ENCODE measurements around the gene ZDHHC9.

- TF ChIP-seq, protein P1, sequence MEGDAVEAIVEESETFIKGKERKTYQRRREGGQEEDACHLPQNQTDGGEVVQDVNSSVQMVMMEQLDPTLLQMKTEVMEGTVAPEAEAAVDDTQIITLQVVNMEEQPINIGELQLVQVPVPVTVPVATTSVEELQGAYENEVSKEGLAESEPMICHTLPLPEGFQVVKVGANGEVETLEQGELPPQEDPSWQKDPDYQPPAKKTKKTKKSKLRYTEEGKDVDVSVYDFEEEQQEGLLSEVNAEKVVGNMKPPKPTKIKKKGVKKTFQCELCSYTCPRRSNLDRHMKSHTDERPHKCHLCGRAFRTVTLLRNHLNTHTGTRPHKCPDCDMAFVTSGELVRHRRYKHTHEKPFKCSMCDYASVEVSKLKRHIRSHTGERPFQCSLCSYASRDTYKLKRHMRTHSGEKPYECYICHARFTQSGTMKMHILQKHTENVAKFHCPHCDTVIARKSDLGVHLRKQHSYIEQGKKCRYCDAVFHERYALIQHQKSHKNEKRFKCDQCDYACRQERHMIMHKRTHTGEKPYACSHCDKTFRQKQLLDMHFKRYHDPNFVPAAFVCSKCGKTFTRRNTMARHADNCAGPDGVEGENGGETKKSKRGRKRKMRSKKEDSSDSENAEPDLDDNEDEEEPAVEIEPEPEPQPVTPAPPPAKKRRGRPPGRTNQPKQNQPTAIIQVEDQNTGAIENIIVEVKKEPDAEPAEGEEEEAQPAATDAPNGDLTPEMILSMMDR (IDR thresholded peaks at IDR 0.05; ENCODE audit: low read depth, low read length) = no peak
- TF ChIP-seq EZH2phosphoT487 (IDR thresholded peaks at IDR 0.05; ENCODE audit: low read depth) = no peak
These were observed 29.9 kb downstream of the ZDHHC9 start for GRCh38 chrX:129813662-129814368.

Measured in OCI-LY3 (cell line).